Stimulated activated CD4-positive, alpha-beta T cell treated with anti-CD3 and anti-CD28 coated beads, TNF-alpha, amount 100 ng/mL, for 4 hours (primary cell): ENCODE data around the gene DHRS2.
"Not testable (repeated sequence)": the region's sequence is repeated elsewhere in the genome, so short reads cannot be mapped to it uniquely, and the experiment has no call there.

Experiments
- DNase-seq, 3 experiments: peaks; one replicate each; pipeline ENCODE4 v3.0.0-alpha.2; 2020; ENCODE audit warnings: low read depth in 3 of 3

Gene DHRS2

GRCh38 chr14:23648764-23649460 lies 12.7 kb downstream of the DHRS2 start:
- no peak for DNase-seq

GRCh38 chr14:23650506-23650905 lies 14.3 kb downstream of the DHRS2 start:
- no peak for DNase-seq

GRCh38 chr14:23653051-23653450 lies 16.9 kb downstream of the DHRS2 start:
- no peak for DNase-seq

- no peak for DNase-seq
Observed at GRCh38 chr14:23654231-23654630, 18.1 kb downstream of the DHRS2 start.

GRCh38 chr14:23657959-23658470 lies 21.9 kb downstream of the DHRS2 start:
- DNase-seq = no peak

- no peak for DNase-seq
Observed at GRCh38 chr14:23660290-23661226, 24.4 kb downstream of the DHRS2 start.

- no peak for DNase-seq
Observed at GRCh38 chr14:23661542-23661941, 25.4 kb downstream of the DHRS2 start.

- DNase-seq = no peak
Observed at GRCh38 chr14:23663127-23663526, 27.0 kb downstream of the DHRS2 start.

- DNase-seq = no peak
Observed at GRCh38 chr14:23663711-23664110, 27.5 kb downstream of the DHRS2 start.

- no peak for DNase-seq
Observed at GRCh38 chr14:23664207-23664885, 28.2 kb downstream of the DHRS2 start.

GRCh38 chr14:23665302-23666016 lies 29.3 kb downstream of the DHRS2 start:
- DNase-seq = no peak

GRCh38 chr14:23667134-23667533 lies 31.0 kb downstream of the DHRS2 start:
- DNase-seq = no peak

GRCh38 chr14:23669441-23669840 lies 33.3 kb downstream of the DHRS2 start:
- no peak for DNase-seq

GRCh38 chr14:23670481-23670880 lies 34.3 kb downstream of the DHRS2 start:
- no peak for DNase-seq

GRCh38 chr14:23672200-23672599 lies 36.0 kb downstream of the DHRS2 start:
- no peak for DNase-seq

GRCh38 chr14:23675337-23675736 lies 39.2 kb downstream of the DHRS2 start:
- no peak for DNase-seq

GRCh38 chr14:23675906-23676305 lies 39.7 kb downstream of the DHRS2 start:
- no peak for DNase-seq

GRCh38 chr14:23681337-23681736 lies 45.2 kb downstream of the DHRS2 start:
- DNase-seq = no peak

GRCh38 chr14:23689709-23690514 lies 53.7 kb downstream of the DHRS2 start:
- not testable (repeated sequence) for DNase-seq

- no peak for DNase-seq
Observed at GRCh38 chr14:23692416-23692815, 56.3 kb downstream of the DHRS2 start.
